Endothelial cell of umbilical vein (primary cell): ENCODE results near the gene TNRC6C. TPM values are rescaled to one million over a fixed set of nuclear protein-coding genes. Genes with fewer than 3 reads are reported as not detected.
A peak's percentile ranks its signal among the peaks of the same experiment; 100 is the strongest.

ENCODE experiments used
- BruUV-seq: library from RNA; stranded (reverse); fragments of 400-500 nt; replicated peaks from 2 replicates; lab custom pipeline; 2021; lab: Mats Ljungman, UMichigan
- CTCF ChIA-PET: fragments of 300-600, 350-600 bp; sonication (Branson Sonifier 250); formaldehyde crosslinking; loops from one replicate; lab custom pipeline; 2021; ENCODE audit warnings: antibody characterized with exemption, inconsistent platforms; lab: Charles Lee
- POLR2A ChIA-PET: fragments of 300-600, 350-600 bp; sonication (Branson Sonifier 250); formaldehyde crosslinking; loops from one replicate; lab custom pipeline; 2021; ENCODE audit warnings: antibody characterized with exemption, inconsistent platforms; lab: Charles Lee
- DNase-seq: peaks from one replicate; pipeline ENCODE4 v3.0.0-alpha.2; 2011; ENCODE audit warnings: low read depth, low spot score
- FAIRE-seq: peaks from 2 replicates; lab custom pipeline; 2011; peaks lifted over from hg19 to GRCh38; lab: Jason Lieb, UNC
- H2AFZ ChIP-seq: 2 replicates; pipeline ENCODE4 v1.6.0; 2012; ENCODE audit warnings: low read depth, low read length, control low read depth, inconsistent platforms
- H3K27ac ChIP-seq: 2 replicates; pipeline ENCODE4 v1.5.1; 2011; ENCODE audit warnings: low read depth, mild to moderate bottlenecking, control low read depth, low read length, moderate library complexity; ENCODE audit not compliant: insufficient read depth
- H3K27me3 ChIP-seq, 2 experiments: 2 replicates each; pipeline versions ENCODE4 v1.6.0 to v1.6.1; 2011; ENCODE audit warnings: low read length in 2 of 2, mixed read lengths in 1 of 2; ENCODE audit not compliant: control insufficient read depth in 2 of 2, insufficient read depth in 2 of 2
- H3K36me3 ChIP-seq, 2 experiments: 2 replicates in 1 of 2; 3 replicates in 1 of 2; pipeline ENCODE4 v1.5.1; 2011; ENCODE audit warnings: low read length in 2 of 2, mild to moderate bottlenecking in 1 of 2, moderate library complexity in 1 of 2; ENCODE audit not compliant: control insufficient read depth in 2 of 2, insufficient read depth in 2 of 2; ENCODE audit errors: extremely low read depth in 1 of 2
- H3K4me1 ChIP-seq: 3 replicates; pipeline ENCODE4 v1.5.1; 2011; ENCODE audit warnings: mild to moderate bottlenecking, low read length; ENCODE audit not compliant: control insufficient read depth, insufficient read depth; ENCODE audit errors: extremely low read depth
- H3K4me2 ChIP-seq: 2 replicates; pipeline ENCODE4 v1.6.1; 2011; ENCODE audit warnings: low read length, control low read depth, mixed read lengths; ENCODE audit not compliant: insufficient read depth
- H3K4me3 ChIP-seq, 3 experiments: fragments of 200-600 bp in 1 of 3; sonication (generic), shearing (Covaris generic) in 1 of 3; replicated peaks in 1 of 3; 2 replicates each; pipeline ENCODE4 v1.5.1; 2011 to 2016; ENCODE audit warnings: control low read depth in 3 of 3, low read length in 3 of 3, mild to moderate bottlenecking in 2 of 3, inconsistent platforms in 1 of 3, low read depth in 1 of 3, moderate library complexity in 1 of 3; ENCODE audit not compliant: insufficient read depth in 1 of 3
- H3K79me2 ChIP-seq: 2 replicates; pipeline ENCODE4 v1.6.0; 2012; ENCODE audit warnings: low read length, inconsistent platforms; ENCODE audit not compliant: control insufficient read depth, insufficient read depth
- H3K9ac ChIP-seq: replicated peaks from 2 replicates; pipeline ENCODE3; 2011; ENCODE audit warnings: low read length, control low read depth; ENCODE audit not compliant: insufficient read depth; ENCODE audit errors: extremely low read depth
- H3K9me1 ChIP-seq: replicated peaks from 3 replicates; pipeline ENCODE4 v1.6.0; 2011; ENCODE audit warnings: mild to moderate bottlenecking, low read length; ENCODE audit not compliant: control insufficient read depth, insufficient read depth; ENCODE audit errors: extremely low read depth
- H3K9me3 ChIP-seq: replicated peaks from 2 replicates; pipeline ENCODE4 v1.5.1; 2012; ENCODE audit warnings: low read length, inconsistent platforms; ENCODE audit not compliant: control insufficient read depth, insufficient read depth
- H4K20me1 ChIP-seq: replicated peaks from 2 replicates; pipeline ENCODE3; 2011; ENCODE audit warnings: mild to moderate bottlenecking, low read length; ENCODE audit not compliant: control insufficient read depth, insufficient read depth; ENCODE audit errors: extremely low read depth
- EZH2 ChIP-seq: IDR thresholded peaks from 2 replicates; pipeline ENCODE4 v1.6.1; 2012; ENCODE audit warnings: borderline replicate concordance, low read depth, mild to moderate bottlenecking, moderate library complexity, low read length, inconsistent platforms; ENCODE audit not compliant: severe bottlenecking
- FOS ChIP-seq: IDR thresholded peaks from 2 replicates; pipeline ENCODE4 v1.6.1; 2011; ENCODE audit warnings: mild to moderate bottlenecking, low read length, moderate library complexity, borderline replicate concordance; ENCODE audit not compliant: insufficient read depth
- POLR2AphosphoS5 ChIP-seq: IDR thresholded peaks from 2 replicates; pipeline ENCODE4 v1.6.1; 2012; ENCODE audit warnings: low read depth, mild to moderate bottlenecking, control low read depth, low read length, moderate library complexity; ENCODE audit not compliant: insufficient read depth
- dilution Hi-C: fragments of 300-500 bp; cut with MboI; formaldehyde crosslinking; loops from one replicate; pipeline ENCODE4 v1.15.0; 2019; ENCODE audit warnings: low sequenced_read_pairs; ENCODE audit not compliant: extremely low pct_ligation_motif_present
- intact Hi-C: fragments of 100-400 bp; cut with micrococcal nuclease; formaldehyde crosslinking; loops from one replicate; pipeline ENCODE4 v1.10.0; 2022
- polyA plus RNA-seq, 4 experiments: library from polyadenylated mRNA; depleted of rRNA in 3 of 4; stranded (reverse) in 3 of 4; unstranded in 1 of 4; fragments of >200 nt; gene quantifications; 2 replicates each; pipeline versions ENCODE4 v1.2.1 to v1.2.3, GENCODE V29; 2011 to 2012; ENCODE audit warnings: missing spikeins in 1 of 4
- total RNA-seq: library from RNA; stranded (reverse); gene quantifications from 2 replicates; pipeline ENCODE4 v1.2.3, GENCODE V29; 2021

TNRC6C gene
- total and polyA plus RNA-seq, 2 donors (not counting 3 experiments of a cell fraction or from before 2014, with no cell fraction given): 2.1 to 17.5 TPM

DNA sequence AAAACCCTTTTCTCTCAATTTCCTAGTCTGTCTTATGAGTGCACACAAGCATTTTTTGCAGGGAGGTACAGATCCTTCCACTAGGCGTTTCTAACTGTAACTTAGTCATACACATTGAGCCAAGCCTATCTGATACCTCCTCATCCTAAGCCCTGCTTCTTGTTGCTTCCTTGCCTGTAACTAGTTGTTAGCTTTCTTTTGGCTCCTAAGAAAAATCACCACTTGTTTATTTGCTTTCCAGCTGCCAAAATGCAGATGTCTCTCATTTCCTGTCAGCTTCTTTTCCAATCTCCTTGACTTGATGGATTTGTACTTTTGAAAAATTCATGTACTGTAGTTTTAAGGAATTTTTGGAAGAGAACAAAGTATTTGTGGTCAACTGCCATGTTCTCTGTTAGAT lies 73.7 kb downstream of the TNRC6C start:
- no peak for TF ChIP-seq EZH2
- Histone ChIP-seq H3K27me3 (no peaks in the 10 kb centered on the region), H3K4me1 (peaks cover 12% of the 10 kb centered on the region), H3K4me2 (no peak overlapping the region), H3K4me3 (no peak overlapping the region), H2AFZ (no peak overlapping the region), H3K27ac (no peak overlapping the region), H3K9ac (no peak overlapping the region), H3K9me1 (no peaks in the 10 kb centered on the region), H4K20me1 (no peaks in the 10 kb centered on the region), H3K79me2 (no peaks in the 10 kb centered on the region), H3K36me3 (no peaks in the 10 kb centered on the region), H3K9me3 (no peaks in the 10 kb centered on the region)
- POLR2A ChIA-PET: interaction anchor here (1.2 kb wide), 1 partner anchor 8 kb away, joined by 3 read pairs; no protein-coding TSS in a partner anchor
- peak; percentile 15 for FAIRE-seq
- intact Hi-C loops: no loop called here
- no TSS peak for BruUV-seq
- no peak for DNase-seq
- dilution Hi-C loops: no loop called here
- CTCF ChIA-PET: interaction anchor here (0.8 to 4.4 kb wide), 6 partner anchors 8 to 53 kb away, joined by 3 to 34 read pairs (median 5); no protein-coding TSS in a partner anchor

DNA sequence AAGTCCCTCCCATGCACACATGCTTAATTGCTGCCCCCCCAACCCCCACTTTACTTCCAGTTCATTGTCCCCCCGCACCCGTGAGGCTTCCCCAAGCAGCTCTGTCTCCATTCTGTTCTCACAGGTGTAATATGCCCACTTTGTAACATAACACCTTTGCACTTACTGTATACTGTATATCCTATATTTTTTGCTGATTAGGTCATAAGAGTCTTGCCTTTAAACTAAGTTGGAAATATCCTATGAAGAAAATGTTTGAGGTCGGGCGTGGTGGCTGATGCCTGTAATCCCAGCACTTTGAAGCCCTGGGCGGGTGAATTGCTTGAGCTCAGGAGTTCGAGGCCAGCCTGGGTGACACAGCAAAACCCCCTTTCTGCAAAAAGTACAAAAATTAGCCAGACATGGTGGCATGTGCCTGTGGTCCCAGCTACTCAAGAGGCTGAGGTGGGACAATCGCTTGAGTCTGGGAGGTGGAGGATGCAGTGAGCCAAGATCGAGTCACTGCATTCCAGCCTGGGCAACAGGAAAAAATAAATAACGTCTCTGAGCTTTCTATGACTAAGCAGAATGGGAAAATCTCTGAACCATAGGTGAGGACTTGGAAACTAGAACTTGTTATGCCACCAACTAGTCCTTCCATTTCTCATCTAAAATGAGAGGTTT lies 76.1 kb downstream of the TNRC6C start:
- Histone ChIP-seq H3K36me3 (peaks cover 0 to 2% of the 10 kb centered on the region in 2 experiments), H3K9ac (no peak overlapping the region), H3K4me1 (peaks cover 12% of the 10 kb centered on the region), H3K9me3 (no peaks in the 10 kb centered on the region), H3K4me3 (no peak overlapping the region), H2AFZ (peak overlapping the region; percentile 10), H3K4me2 (peak overlapping the region; percentile 26), H3K27ac (peak overlapping the region; percentile 62), H4K20me1 (no peaks in the 10 kb centered on the region), H3K79me2 (no peaks in the 10 kb centered on the region), H3K27me3 (no peaks in the 10 kb centered on the region), H3K9me1 (no peaks in the 10 kb centered on the region)
- FAIRE-seq (peak; percentile 61), DNase-seq (peak; percentile 65)
- dilution Hi-C loops: no loop called here
- ChIA-PET POLR2A (interaction anchor here (1.3 kb wide), 1 partner anchor 76 kb away, joined by 3 read pairs; the partner anchor contains the start of gene TNRC6C), CTCF (interaction anchor here (0.7 to 4.2 kb wide), 4 partner anchors 15 to 978 kb away, joined by 3 to 22 read pairs (median 4); no protein-coding TSS in a partner anchor)
- no TSS peak for BruUV-seq
- peak; percentile 61 for TF ChIP-seq FOS
- TF ChIP-seq POLR2AphosphoS5: no peak
- intact Hi-C loops: no loop called here
